ENCODE measurements around the gene TMEM81.

TMEM81 gene

DNA sequence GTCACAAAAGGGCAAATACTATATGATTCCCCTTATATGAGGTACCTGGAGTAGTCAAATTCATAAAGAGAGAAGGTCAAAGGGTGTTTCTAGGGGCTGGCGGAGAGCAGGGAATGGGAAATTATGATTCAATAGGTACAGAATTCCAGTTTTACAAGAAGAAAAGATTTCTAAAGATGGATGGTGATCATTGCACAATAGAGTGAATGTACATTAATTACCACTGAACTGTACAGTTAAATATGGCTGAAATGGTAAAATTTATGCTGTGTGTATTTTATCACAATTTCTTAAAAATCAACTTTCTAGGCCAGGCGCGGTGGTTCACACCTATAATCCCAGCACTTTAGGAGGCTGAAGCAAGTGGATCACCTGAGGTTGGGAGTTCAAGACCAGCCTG, 18.1 kb upstream of the TMEM81 start:
- no peak for DNase-seq (ENCODE audit: low spot score)
- TF ChIP-seq, protein P1, sequence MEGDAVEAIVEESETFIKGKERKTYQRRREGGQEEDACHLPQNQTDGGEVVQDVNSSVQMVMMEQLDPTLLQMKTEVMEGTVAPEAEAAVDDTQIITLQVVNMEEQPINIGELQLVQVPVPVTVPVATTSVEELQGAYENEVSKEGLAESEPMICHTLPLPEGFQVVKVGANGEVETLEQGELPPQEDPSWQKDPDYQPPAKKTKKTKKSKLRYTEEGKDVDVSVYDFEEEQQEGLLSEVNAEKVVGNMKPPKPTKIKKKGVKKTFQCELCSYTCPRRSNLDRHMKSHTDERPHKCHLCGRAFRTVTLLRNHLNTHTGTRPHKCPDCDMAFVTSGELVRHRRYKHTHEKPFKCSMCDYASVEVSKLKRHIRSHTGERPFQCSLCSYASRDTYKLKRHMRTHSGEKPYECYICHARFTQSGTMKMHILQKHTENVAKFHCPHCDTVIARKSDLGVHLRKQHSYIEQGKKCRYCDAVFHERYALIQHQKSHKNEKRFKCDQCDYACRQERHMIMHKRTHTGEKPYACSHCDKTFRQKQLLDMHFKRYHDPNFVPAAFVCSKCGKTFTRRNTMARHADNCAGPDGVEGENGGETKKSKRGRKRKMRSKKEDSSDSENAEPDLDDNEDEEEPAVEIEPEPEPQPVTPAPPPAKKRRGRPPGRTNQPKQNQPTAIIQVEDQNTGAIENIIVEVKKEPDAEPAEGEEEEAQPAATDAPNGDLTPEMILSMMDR (IDR thresholded peaks at IDR 0.05; ENCODE audit: extremely low read depth, missing control alignments), result no peak

DNA sequence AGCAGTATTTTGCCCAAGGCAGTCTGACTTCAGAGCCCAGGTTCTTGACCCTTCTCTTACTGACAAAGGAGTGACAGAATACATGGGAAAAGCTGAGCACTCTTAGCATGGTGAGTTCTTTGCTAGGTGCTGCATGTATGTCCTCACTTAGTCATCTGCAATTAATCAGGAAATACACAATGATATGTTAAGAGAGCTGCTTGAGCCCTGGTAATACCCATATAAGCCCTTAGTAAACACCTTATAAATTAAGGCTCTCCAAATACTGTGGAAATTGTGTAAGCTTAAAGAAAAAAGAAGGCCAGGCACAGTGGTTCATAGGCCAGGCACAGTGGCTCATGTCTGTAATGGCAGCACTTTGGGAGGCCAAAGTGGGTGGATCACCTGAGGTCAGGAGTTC, 14.0 kb upstream of the TMEM81 start:
- TF ChIP-seq, protein P1 (IDR thresholded peaks at IDR 0.05; ENCODE audit: extremely low read depth, missing control alignments), result no peak
- DNase-seq (ENCODE audit: low spot score), result no peak

DNA sequence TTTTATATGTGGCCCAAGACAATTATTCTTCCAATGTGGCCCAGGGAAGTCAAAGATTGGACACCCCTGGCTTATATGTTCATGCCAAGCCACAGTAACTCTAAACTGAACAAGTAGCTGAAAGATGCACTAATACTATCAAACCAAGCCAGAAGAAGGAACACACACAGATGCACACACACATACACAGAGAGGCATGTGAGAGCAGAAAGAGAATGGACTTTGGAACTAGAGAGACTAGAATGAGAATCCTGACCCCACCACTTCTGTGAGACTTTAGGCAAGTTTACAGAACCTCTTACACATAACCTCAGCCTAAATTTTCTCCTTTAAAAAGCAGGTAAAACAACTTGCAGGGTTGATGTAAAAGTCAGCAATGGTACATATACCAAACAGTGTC, 11.2 kb upstream of the TMEM81 start:
- TF ChIP-seq, protein P1 (IDR thresholded peaks at IDR 0.05; ENCODE audit: extremely low read depth, missing control alignments), result no peak
- no peak for DNase-seq (ENCODE audit: low spot score)

DNA sequence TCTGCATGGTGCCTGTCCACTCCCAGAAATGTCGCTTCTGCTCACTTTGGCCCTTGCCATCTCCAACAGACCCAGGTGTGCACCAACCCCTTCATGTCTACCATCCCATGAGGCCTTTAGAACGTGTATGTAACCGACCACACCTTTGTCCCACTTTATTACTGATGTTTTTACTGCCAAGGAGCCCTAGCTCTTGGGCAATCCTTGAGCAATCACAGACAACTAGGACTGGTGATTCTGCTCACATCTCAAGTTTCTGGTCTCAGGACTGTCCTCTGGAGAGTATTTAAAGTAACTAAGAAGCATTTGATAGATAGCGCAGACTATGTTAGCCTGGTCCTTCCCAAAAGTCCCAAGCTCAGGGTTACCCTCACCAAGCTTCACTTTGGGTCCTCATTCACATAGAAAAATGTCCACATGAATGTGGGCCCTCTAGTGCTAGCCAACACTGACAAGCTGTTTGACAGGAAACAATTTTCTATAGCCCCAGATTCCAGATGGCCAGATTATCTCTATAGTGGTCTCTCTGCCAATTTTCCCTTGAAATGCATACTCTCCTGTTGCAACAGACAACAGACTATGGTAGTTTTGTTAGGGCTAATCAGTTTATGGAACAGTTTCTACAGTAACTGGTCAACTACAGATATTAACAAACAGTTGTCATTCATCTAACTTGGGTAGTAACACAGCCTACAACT, 6.9 kb upstream of the TMEM81 start:
- TF ChIP-seq, protein P1 (IDR thresholded peaks at IDR 0.05; ENCODE audit: extremely low read depth, missing control alignments), result no peak
- DNase-seq (ENCODE audit: low spot score), result no peak

DNA sequence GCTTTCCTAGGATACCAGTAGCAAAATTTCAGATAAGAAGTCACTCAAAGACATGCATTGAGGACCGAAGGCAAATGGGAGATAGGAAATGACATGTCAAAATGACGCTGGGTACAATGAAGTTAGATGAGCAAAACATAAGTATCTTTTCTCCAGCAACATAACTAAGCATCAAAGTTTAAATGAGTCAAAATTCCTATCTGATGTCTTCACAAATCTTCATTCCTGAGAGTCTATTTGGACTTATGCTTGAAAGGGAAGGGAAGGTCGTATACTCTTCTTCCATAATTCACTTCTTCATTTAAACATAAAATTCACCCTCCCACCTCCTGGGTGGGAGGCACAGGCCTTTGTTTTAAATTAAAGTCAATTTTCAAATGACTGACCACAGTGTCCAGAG, 4.1 kb upstream of the TMEM81 start:
- DNase-seq (ENCODE audit: low spot score), result no peak
- TF ChIP-seq, protein P1 (IDR thresholded peaks at IDR 0.05; ENCODE audit: extremely low read depth, missing control alignments), result no peak

DNA sequence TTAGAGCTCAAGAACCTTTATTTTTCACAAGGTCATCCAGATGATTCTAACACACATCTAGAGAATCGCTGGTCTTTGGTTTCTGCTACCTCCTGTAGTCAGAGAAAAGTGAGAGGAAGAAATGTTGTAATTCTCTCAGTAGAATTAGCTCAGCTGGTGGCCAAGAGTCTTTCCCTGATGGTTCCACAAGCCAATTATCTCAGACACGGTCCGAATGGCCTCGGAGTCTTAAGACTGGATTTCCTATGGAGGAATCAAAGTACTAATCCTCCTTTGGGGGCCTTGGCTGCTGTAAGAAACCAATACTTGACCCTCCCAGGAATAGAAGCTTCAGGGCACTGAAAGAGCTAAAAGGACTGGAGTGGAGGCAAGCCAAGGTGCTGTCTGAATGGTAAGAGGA, 1.8 kb downstream of the TMEM81 start:
- TF ChIP-seq, protein P1 (IDR thresholded peaks at IDR 0.05; ENCODE audit: extremely low read depth, missing control alignments), result no peak
- no peak for DNase-seq (ENCODE audit: low spot score)

DNA sequence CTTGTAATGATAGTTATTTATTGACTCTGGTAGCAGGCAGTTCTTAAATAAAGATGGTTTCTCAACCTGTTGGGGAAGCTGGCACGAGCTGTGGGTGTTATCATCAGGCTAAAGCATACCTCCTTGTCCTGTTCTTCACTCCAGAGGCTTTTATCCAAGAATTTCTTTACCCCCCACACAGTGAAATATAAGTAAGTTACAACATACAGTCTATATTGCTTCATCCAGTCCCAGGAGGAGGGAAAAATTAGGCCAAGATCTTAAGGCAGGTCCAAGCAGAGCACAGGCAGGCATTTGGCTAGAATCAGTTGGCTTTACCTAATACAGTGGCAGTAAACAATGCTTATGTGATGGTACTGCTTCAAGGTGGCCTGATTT, 6.3 kb downstream of the TMEM81 start:
- TF ChIP-seq, protein P1 (IDR thresholded peaks at IDR 0.05; ENCODE audit: extremely low read depth, missing control alignments), result no peak
- no peak for DNase-seq (ENCODE audit: low spot score)
